OCI-M1 (cell line): ENCODE results near the gene SYDE2.
A peak's percentile ranks its signal among the peaks of the same experiment; 100 is the strongest.
"Not testable (repeated sequence)": the region's sequence is repeated elsewhere in the genome, so short reads cannot be mapped to it uniquely, and the experiment has no call there.

Source experiments
- DNase-seq: peaks from one replicate; lab custom pipeline; 2025; lab: John Stamatoyannopoulos, UW

SYDE2 gene

DNA sequence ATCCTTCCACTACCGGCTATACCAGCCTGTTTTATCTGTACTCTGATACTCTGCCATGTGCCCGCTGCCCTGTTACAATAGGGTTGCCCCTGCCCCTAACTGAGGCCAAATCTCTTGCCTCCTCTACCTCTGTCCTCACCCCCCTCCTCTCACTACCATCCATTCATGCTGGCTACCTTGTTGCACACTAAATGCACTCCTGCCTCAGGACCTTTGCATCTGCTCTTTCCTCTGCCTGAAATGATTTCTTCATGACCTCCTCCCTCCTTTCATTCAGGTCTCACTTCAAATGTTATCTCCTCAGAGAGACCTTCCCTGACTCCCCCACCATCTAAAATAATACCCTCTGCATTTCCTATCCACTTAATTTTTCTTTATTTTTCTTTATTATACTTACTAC, 7.7 kb upstream of the SYDE2 start:
- DNase-seq: no peak

GRCh38 chr1:85203573-85204171, 2.9 kb upstream of the SYDE2 start:
- DNase-seq: no peak

GRCh38 chr1:85202864-85203255, 2.0 kb upstream of the SYDE2 start:
- DNase-seq: no peak

DNA sequence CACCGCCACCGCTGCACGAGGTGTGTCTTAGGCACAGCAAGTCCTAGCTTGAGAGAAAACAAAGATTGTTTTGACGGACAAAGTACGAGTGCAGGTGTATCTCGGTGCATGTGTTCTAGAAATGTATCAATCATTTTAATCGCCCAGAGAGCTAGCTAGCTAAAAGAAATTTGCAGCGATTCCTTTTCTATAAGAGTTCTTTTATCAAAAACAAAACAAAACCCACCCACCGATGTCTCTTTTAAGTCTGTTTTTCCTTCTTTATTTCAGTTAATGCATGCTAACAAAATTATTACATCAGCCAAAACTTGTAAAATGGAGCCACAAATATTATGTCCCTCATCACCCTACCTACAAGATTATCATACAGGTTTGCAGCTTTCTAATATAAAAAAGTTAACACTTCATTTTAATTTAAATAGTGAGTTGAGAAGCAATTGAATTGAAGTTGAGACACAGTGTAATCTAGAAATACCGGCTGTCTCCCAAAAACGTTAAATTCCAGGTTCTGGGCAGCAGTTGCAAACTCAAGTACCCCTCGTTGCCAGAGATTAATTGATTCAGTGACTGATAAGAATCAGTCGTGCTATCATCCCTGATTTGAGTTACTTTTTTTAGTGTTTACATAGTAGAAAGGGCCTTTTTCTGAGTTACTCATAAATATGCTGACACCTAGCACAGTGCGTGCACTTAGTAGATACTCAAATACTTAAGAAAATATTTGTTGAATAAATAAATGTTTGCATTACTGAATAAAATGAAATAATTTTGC, 1.5 kb upstream of the SYDE2 start:
- peak; percentile 37 for DNase-seq

GRCh38 chr1:85201340-85202091, 700 bp upstream of the SYDE2 start:
- peak; percentile 79 for DNase-seq

GRCh38 chr1:85199667-85200462, 951 bp downstream of the SYDE2 start:
- no peak for DNase-seq

- no peak for DNase-seq
Observed at GRCh38 chr1:85198864-85199263, 2.0 kb downstream of the SYDE2 start.

- DNase-seq: no peak
Observed at GRCh38 chr1:85196358-85196757, 4.5 kb downstream of the SYDE2 start.

- DNase-seq: peak; percentile 30
Observed at GRCh38 chr1:85195703-85196102, 5.1 kb downstream of the SYDE2 start.

DNA sequence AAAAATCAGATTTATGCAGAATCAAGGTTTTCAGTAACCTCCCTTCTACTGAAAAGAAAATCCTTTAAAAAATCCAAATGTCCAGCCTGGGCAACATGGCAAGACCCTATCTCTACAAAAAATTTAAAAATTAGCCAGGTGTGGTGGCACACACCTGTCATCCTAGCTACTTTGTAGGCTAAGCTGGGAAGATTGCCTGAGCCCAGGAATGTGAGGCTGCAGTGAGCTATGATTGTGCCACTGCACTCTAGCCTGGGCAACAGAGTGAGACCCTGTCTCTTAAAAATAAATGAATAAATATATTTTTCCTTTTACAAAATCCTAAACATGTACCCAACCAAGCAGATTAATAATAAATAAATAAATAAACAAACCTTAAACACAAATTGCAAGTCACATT, 8.7 kb downstream of the SYDE2 start:
- DNase-seq: not testable (repeated sequence)

DNA sequence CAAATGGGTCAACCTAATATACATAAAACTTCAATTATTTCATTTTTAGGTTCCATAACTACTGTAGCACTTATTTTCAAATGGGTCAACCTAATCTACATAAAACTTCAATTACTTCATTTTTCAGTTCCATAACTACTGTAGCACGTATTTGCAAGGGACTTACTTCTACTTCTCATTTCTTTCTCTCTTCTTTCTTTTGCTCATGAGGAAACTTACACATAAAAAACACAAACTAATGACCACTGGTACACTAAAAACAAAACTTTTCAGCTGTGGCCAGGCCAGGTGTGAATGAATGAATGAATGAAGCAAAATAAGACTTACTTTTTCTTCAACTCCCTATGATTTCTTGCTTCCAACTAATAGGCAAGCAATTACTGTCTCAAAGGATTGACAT, 11.7 kb downstream of the SYDE2 start:
- no peak for DNase-seq

- DNase-seq: no peak
Observed at GRCh38 chr1:85188530-85188929, 12.3 kb downstream of the SYDE2 start.

GRCh38 chr1:85187021-85187420, 13.8 kb downstream of the SYDE2 start:
- DNase-seq: not testable (repeated sequence)

- no peak for DNase-seq
Observed at GRCh38 chr1:85184245-85184644, 16.6 kb downstream of the SYDE2 start.

GRCh38 chr1:85182700-85183099, 18.1 kb downstream of the SYDE2 start:
- no peak for DNase-seq

DNA sequence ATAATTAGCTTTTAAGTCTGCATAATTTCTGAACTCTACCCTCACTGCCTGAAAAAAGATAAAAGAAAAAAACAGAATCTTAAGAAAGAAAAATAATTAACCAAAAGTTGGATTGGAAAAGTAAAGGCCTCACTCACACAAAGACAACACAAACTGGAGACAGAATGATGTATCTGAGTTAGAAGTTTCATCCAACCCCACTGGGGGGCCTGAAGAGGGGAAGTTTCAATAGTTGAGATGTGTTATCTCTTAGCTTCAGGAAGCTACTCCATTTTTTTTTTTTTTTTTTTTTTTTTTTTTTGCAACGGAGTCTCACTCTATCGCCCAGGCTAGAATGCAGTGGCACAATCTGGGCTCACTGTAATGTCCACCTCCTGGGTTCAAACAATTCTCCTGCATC, 19.9 kb downstream of the SYDE2 start:
- peak; percentile 66 for DNase-seq

- peak; percentile 69 for DNase-seq
Observed at GRCh38 chr1:85179522-85179921, 21.3 kb downstream of the SYDE2 start.

DNA sequence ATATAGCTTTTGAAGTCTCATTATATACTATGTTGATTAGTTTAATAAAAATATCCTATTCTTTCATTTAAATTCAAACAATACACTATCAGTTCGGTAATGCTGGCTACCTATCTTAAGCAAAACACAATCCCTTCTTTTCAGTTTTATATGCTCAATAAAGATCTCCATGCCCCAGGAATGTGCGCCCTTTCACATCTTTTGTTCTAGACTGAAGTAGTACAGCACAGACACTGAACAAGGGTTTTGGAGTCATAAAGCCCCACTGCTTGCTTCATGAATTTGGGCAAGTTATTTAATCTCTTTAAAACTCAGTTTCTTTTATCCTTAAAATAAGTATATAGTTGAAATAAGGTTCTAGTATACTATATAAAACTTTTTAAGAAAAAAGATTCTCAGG, 22.4 kb downstream of the SYDE2 start:
- no peak for DNase-seq

DNA sequence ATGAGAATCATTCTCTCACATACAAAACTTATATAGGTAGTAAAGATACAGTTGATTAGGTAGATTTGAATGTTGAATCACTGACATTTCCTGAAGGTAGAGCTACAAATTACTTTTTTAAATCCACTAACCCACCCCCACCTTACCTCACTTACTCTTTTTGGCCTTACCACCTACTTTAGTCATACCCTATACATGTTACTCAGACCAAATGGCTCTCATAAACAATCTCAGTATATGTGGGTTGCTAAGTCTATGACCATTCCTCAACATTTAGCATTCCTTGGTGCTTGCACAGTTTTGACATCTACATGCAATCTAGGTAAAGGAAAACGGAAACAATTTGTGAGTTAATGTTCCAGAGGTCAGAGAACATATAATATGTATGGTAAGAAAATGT, 26.3 kb downstream of the SYDE2 start:
- no peak for DNase-seq

DNA sequence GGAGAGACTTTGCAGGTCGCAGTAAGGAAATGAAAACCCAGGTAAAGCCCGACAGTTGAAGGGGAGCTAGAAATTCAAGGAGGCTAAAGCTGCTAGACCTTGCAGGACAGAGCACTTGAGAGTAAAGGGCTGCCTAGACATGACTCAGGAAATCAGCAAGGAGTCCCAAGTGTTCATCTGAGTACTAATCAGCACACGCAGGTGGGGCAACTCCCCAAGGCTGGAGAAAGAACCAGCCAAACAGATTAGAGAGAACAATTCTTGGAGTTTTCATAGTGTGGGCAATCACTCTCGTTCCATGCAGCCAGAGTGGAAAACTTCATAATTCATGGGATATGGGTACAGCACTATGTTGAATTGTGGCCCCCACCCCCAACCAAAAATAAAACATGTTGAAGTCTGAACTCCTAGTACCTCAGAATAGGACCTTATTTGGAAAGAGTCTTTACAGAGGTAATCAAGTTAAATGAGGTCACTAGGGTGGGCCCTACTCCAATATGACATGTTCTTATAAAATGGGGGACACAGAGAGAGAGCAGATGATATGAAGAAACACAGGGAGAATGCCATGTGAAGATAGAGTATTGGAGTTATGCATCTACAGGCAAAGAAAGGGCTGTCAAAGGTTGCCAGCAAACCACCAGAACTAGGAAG, 28.0 kb downstream of the SYDE2 start:
- no peak for DNase-seq

DNA sequence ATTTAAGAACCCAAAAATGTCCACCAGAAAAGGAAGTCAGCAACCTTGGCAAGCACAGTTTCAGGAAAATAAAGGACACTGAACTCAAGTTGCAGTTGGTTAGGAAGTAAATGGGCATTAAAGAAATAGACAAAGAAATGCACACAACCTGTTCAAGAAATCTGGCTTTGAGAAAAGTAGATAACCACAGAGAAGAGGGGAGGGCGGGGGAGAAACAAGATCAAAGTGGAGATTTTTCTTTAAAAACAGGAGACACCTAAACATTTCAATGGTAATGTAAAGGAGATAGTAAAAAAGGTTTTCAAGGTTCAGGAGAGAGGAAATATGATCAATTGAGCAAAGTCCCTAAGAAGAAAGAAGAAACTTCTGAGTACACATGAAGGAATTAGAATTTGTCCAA, 29.1 kb downstream of the SYDE2 start:
- no peak for DNase-seq

- DNase-seq: no peak
Observed at GRCh38 chr1:85168884-85169283, 31.9 kb downstream of the SYDE2 start.
